Smooth muscle cell (in vitro differentiated cells): ENCODE measurements around the gene CBFA2T3. TPM values are rescaled to one million over a fixed set of nuclear protein-coding genes. Genes with fewer than 3 reads are reported as not detected.

Source experiments
- DNase-seq: peaks from one replicate; lab custom pipeline; 2025; ENCODE audit not compliant: unreplicated experiment; lab: John Stamatoyannopoulos, UW
- H2AFZ ChIP-seq: fragments of 200-600 bp; sonication (generic); 2 replicates; pipeline ENCODE4 v1.6.0; 2016; ENCODE audit warnings: antibody characterized with exemption, low read depth, mild to moderate bottlenecking
- H3F3A ChIP-seq: fragments of 200-600 bp; sonication (generic); 2 replicates; pipeline ENCODE4 v1.6.0; 2017; ENCODE audit warnings: antibody characterized with exemption, low read depth
- H3K27ac ChIP-seq: fragments of 200-600 bp; sonication (generic); 2 replicates; pipeline ENCODE4 v1.5.1; 2016; ENCODE audit warnings: low read depth, mild to moderate bottlenecking
- H3K27me3 ChIP-seq: fragments of 200-600 bp; sonication (generic); 2 replicates; pipeline ENCODE4 v1.6.1; 2016; ENCODE audit warnings: low read depth, mild to moderate bottlenecking
- H3K36me3 ChIP-seq: fragments of 200-600 bp; sonication (generic); 2 replicates; pipeline ENCODE4 v1.5.1; 2016; ENCODE audit warnings: low read depth
- H3K4me1 ChIP-seq: fragments of 200-600 bp; sonication (generic); 2 replicates; pipeline ENCODE4 v1.5.1; 2016; ENCODE audit warnings: low read depth
- H3K4me2 ChIP-seq: fragments of 200-600 bp; sonication (generic); 2 replicates; pipeline ENCODE4 v1.6.0; 2016; ENCODE audit warnings: mild to moderate bottlenecking
- H3K4me3 ChIP-seq: fragments of 200-600 bp; sonication (generic); 2 replicates; pipeline ENCODE4 v1.5.1; 2016; ENCODE audit warnings: mild to moderate bottlenecking
- H3K79me2 ChIP-seq: fragments of 200-600 bp; sonication (generic); 2 replicates; pipeline ENCODE4 v1.6.0; 2016; ENCODE audit warnings: low read depth, mild to moderate bottlenecking
- H3K9ac ChIP-seq: fragments of 200-600 bp; sonication (generic); 2 replicates; pipeline ENCODE4 v1.6.0; 2016; ENCODE audit warnings: low read depth
- H3K9me3 ChIP-seq: fragments of 200-600 bp; sonication (generic); replicated peaks from 2 replicates; pipeline ENCODE4 v1.5.1; 2016; ENCODE audit warnings: low read depth
- H4K20me1 ChIP-seq: fragments of 200-600 bp; sonication (generic); 2 replicates; pipeline ENCODE4 v1.6.0; 2016; ENCODE audit warnings: low read depth
- WGBS: methylation state at CpG from one replicate; pipeline ENCODE4 v1.1.7; 2016; ENCODE audit warnings: low lambda C conversion rate; 5-methylcytosine and 5-hydroxymethylcytosine counted together
- polyA plus RNA-seq: library from polyadenylated mRNA; unstranded; fragments of >200 nt; fragmentation: Nextera tagmentation; extraction: Ambion mirVana; gene quantifications from 2 replicates; pipeline ENCODE4 v1.2.1, GENCODE V29; 2016
- total RNA-seq: library from RNA; depleted of rRNA; stranded (reverse); fragments of >200 nt; gene quantifications from 2 replicates; pipeline ENCODE4 v1.2.3, GENCODE V29; 2014
- TF ChIP-seq, protein P1 (sequence below): fragments of 200-600 bp; sonication (generic); IDR thresholded peaks from 2 replicates; pipeline ENCODE4 v1.5.1; 2017; ENCODE audit warnings: borderline replicate concordance, mild to moderate bottlenecking, antibody characterized with exemption; ENCODE audit not compliant: insufficient read depth, poor library complexity, severe bottlenecking

Gene CBFA2T3
- total and polyA plus RNA-seq, 2 experiments from 2014 or later = 0.25 TPM; not detected in 1

DNA sequence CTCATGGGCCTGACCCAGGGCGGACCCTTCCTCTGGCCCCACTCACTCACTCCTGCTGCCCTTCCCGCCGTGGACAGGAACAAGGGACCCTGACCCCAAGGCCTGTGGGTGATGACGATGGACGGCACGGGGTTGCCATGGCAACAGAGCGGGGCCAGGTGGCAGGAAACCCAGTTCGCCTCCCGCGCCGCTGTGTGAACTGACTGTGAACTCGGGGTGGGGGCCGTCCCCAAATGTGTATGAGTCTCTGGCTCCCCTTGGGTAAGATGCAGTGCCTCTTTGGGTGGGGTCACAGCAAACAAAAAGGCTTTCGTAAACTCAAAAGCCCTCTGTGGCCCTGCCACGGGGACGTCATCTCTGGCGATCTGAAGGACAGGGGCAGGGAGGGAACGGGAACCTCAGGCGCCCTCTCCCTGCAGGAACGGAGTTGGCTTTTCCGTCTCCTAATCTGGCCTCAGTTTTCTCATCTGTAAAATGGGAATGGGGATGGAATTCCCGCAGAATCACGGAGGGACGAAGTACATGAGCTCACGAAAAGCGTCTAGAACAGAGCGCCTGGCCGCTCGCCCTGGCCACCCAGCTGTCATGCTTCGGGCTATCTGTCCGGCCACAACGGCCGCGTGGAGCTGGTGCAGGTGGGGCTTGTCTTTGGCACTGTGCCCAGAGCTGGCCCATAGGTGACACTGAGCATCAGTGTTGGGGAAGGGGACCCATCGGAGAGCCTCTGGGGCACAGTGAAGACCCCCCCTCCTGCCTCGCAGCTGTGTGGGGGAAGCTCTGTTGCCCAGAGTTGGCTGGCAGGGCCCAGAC is 65.7 kb downstream of the CBFA2T3 start:
- Histone ChIP-seq H3K9me3 (no peaks in the 10 kb centered on the region), H3K27ac (no peak overlapping the region), H4K20me1 (no peaks in the 10 kb centered on the region), H3K36me3 (no peaks in the 10 kb centered on the region), H3F3A (no peaks in the 10 kb centered on the region), H3K4me1 (no peaks in the 10 kb centered on the region), H3K4me3 (no peak overlapping the region), H3K27me3 (no peaks in the 10 kb centered on the region), H3K9ac (no peak overlapping the region), H3K79me2 (no peaks in the 10 kb centered on the region), H3K4me2 (no peak overlapping the region), H2AFZ (no peak overlapping the region)
- TF ChIP-seq, protein P1, sequence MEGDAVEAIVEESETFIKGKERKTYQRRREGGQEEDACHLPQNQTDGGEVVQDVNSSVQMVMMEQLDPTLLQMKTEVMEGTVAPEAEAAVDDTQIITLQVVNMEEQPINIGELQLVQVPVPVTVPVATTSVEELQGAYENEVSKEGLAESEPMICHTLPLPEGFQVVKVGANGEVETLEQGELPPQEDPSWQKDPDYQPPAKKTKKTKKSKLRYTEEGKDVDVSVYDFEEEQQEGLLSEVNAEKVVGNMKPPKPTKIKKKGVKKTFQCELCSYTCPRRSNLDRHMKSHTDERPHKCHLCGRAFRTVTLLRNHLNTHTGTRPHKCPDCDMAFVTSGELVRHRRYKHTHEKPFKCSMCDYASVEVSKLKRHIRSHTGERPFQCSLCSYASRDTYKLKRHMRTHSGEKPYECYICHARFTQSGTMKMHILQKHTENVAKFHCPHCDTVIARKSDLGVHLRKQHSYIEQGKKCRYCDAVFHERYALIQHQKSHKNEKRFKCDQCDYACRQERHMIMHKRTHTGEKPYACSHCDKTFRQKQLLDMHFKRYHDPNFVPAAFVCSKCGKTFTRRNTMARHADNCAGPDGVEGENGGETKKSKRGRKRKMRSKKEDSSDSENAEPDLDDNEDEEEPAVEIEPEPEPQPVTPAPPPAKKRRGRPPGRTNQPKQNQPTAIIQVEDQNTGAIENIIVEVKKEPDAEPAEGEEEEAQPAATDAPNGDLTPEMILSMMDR = no peak
- DNase-seq = no peak
- WGBS = 92% methylated on average over 36 of the region's 36 CpGs

DNA sequence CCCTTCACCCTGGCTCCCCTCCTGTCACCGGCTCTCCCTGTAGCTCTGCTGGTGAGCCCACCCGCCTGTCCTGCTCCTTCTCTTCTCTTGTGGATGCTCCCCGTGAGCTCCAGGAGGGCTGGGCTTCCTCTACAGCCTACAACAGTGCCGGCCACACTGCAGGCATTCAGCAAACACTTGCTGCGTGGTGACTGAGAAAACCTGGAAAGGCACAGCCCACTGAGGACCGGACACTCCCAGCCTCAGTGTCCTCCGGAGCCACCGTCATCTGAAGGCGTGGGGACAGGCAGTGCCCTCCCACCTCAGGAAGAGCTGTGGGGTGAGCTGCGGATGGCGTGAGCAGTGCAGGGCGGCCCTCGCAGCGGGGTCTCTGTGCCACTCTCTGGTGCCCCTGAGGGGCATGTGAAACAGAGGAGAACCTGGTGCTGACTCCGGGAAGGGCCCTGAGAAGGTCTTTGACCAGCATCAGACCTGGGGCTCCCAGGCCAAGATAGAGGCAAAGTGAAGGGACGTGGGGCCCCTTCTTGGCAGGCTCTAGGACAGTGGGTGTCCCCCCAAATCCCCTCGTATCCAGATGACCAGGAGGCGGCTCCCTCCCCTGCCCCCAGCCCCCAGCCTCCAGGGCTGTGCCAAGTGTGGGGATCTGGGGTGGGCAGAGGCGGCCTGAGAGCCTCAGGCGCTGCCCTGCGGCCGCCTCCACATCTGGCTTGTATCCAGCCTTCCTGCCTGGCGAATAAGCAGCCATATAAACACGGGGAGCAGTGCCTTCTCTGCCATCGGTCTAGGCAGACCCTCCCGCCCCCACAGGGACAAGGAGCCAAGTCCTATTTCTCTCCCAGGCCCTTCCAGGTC is 66.5 kb downstream of the CBFA2T3 start:
- Histone ChIP-seq H3K4me3 (no peak overlapping the region), H3K4me2 (no peak overlapping the region), H3K4me1 (no peaks in the 10 kb centered on the region), H3K79me2 (no peaks in the 10 kb centered on the region), H4K20me1 (no peaks in the 10 kb centered on the region), H3K36me3 (no peaks in the 10 kb centered on the region), H3F3A (no peaks in the 10 kb centered on the region), H2AFZ (no peak overlapping the region), H3K27ac (no peak overlapping the region), H3K27me3 (no peaks in the 10 kb centered on the region), H3K9me3 (no peaks in the 10 kb centered on the region), H3K9ac (no peak overlapping the region)
- 74% methylated on average over 26 of the region's 26 CpGs for WGBS
- no peak for DNase-seq
- TF ChIP-seq, protein P1 = no peak

DNA sequence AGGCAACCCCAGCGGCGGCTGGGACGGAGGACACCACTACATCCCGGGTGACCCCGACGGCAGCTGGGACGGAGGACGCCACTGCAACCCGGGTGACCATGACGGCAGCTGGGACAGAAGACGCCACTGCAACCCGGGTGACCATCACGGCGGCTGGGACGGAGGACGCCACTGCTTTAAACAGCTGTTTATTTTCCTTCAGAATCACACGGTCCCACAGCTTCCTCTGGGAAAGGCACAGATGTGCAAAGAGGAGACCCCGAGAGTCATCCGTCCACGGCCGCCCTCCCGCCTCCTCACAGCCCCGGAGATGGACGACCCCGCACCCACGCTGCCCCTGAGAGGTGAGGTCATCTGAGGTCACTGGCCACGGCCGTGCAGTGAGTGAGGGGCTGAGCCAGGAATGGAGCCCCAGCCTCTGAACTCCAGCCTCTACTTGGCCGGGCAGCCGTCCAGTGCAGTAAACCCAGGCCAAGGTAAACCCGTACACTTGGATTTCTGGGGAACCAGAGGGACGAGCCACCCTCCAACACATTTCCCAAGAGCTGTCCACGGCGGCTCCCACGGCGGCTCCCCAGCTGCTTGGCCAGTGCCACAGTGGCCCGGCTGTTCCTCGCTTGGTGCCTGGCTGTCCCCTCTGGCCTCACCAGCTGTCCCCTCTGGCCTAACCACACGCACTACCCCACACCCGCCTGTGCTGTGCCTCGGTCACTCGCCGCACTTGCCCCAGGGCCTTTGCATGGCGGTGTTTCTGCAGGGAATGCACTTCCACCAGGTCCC is 67.4 kb downstream of the CBFA2T3 start:
- no peaks in the 10 kb centered on the region for H3K36me3 ChIP-seq
- H3F3A ChIP-seq = no peaks in the 10 kb centered on the region
- no peak overlapping the region for H3K9ac ChIP-seq
- 86% methylated on average over 44 of the region's 44 CpGs for WGBS
- no peaks in the 10 kb centered on the region for H3K79me2 ChIP-seq
- no peak overlapping the region for H2AFZ ChIP-seq
- no peaks in the 10 kb centered on the region for H4K20me1 ChIP-seq
- TF ChIP-seq, protein P1 = no peak
- no peak overlapping the region for H3K4me3 ChIP-seq
- H3K4me1 ChIP-seq = no peaks in the 10 kb centered on the region
- no peak overlapping the region for H3K4me2 ChIP-seq
- no peak for DNase-seq
- H3K27me3 ChIP-seq = no peaks in the 10 kb centered on the region
- H3K27ac ChIP-seq = no peak overlapping the region
- no peaks in the 10 kb centered on the region for H3K9me3 ChIP-seq
